Measurements from ENCODE around the gene CNOT9. TPM values are rescaled to one million over a fixed set of nuclear protein-coding genes. Genes with fewer than 3 reads are reported as not detected.

The CNOT9 gene
- total RNA-seq, 3 donors from 2014 or later, result 30.6 to 55.6 (median 44.9) TPM

GRCh38 chr2:218555527-218555926 lies 13.1 kb upstream of the CNOT9 start:
- DNase-seq (ENCODE audit: low spot score in 2 of 2), result no peak
- Histone ChIP-seq H3K4me1 (no peaks in the 10 kb centered on the region), H3K9me3 (no peaks in the 10 kb centered on the region), H3K4me3 (no peak overlapping the region), H3K27me3 (no peaks in the 10 kb centered on the region), H3K27ac (no peak overlapping the region), H3K36me3 (peaks cover 6% of the 10 kb centered on the region)
- TF ChIP-seq POLR2A (IDR thresholded peaks at IDR 0.05) (no peak), CTCF (IDR thresholded peaks at IDR 0.05) (no peak), POLR2AphosphoS5 (IDR thresholded peaks at IDR 0.05) (no peak)
- intact Hi-C loops (cut with DNase I; ENCODE audit: low total_unique reads), result no loop called here

DNA sequence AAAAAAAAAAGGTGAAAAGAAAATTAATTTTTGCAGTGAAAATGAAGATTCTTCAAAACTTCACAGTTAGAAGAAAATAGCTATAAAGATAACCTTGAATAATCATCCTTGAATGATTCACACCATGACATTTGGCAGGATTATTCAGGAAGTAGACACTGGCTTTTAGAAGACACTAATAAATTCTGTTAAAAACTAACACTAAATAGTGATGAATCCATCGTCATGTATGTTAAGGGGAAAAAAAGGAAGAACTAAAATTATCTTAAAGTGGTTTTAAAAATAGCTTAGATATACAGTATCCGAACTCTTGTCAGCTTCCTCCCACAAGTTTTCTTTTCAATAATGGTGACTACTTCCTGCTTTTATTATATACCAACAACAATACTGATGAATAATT lies 10.7 kb upstream of the CNOT9 start:
- Histone ChIP-seq H3K4me3 (no peak overlapping the region), H3K9me3 (no peaks in the 10 kb centered on the region), H3K4me1 (no peaks in the 10 kb centered on the region), H3K27ac (no peak overlapping the region), H3K27me3 (no peaks in the 10 kb centered on the region), H3K36me3 (peaks cover 6% of the 10 kb centered on the region)
- TF ChIP-seq POLR2A (IDR thresholded peaks at IDR 0.05), result no peak
- no peak for TF ChIP-seq CTCF (IDR thresholded peaks at IDR 0.05)
- TF ChIP-seq POLR2AphosphoS5 (IDR thresholded peaks at IDR 0.05), result no peak
- no peak for DNase-seq (ENCODE audit: low spot score in 2 of 2)
- intact Hi-C loops (cut with DNase I; ENCODE audit: low total_unique reads), result no loop called here

DNA sequence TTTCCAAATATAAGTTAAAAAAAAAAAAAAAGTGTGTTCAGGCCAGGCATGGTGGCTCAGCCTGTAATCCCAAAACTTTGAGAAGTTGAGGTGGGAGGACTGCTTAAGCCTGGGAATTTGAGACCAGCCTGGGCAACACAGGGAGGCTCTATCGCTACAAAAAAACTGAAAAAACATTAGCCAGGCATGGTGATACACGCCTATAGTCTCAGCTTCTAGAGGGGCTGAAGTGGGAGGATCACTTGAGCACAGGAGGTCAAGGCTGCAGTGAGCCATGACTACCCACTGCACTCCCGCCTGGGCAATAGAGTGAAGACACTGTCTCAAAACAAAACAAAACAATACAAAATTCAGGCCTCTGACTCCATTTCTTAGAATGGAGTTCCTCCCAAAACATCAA lies 9.7 kb upstream of the CNOT9 start:
- intact Hi-C loops (cut with DNase I; ENCODE audit: low total_unique reads), result no loop called here
- DNase-seq (ENCODE audit: low spot score in 2 of 2), result no peak
- no peak overlapping the region for H3K4me3 ChIP-seq
- TF ChIP-seq POLR2A (IDR thresholded peaks at IDR 0.05), result no peak
- TF ChIP-seq CTCF (IDR thresholded peaks at IDR 0.05), result no peak
- TF ChIP-seq POLR2AphosphoS5 (IDR thresholded peaks at IDR 0.05), result no peak
- H3K9me3 ChIP-seq, result no peaks in the 10 kb centered on the region
- H3K27ac ChIP-seq, result no peak overlapping the region
- peaks cover 6% of the 10 kb centered on the region for H3K36me3 ChIP-seq
- H3K27me3 ChIP-seq, result no peaks in the 10 kb centered on the region
- H3K4me1 ChIP-seq, result no peaks in the 10 kb centered on the region

- intact Hi-C loops (cut with DNase I; ENCODE audit: low total_unique reads), result no loop called here
- H3K4me1 ChIP-seq, result peaks cover 0 to 8% of the 10 kb centered on the region in 2 donors
These were observed 4.6 kb upstream of the CNOT9 start for GRCh38 chr2:218564056-218564455.

DNA sequence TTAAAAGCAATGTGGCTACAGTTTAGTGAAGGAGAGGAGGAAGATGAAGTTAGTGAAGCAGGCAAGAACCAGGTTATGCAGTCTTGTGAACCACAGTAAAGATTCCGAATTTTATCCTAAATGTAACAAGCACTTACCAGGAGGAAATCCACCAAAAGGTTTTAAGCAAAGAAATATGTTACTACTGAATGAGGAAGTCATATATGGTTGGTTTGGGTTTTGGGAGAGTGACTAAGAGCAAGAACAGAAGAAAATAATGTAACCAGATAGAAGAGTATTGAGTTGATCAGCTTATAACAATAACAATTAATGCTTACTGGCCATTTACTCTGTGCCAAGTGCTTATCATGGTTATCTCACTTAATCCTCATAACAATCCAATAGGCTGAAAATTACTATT lies 2.3 kb upstream of the CNOT9 start:
- Histone ChIP-seq H3K4me1 (peaks cover 0 to 19% of the 10 kb centered on the region in 2 donors), H3K27me3 (no peaks in the 10 kb centered on the region), H3K9me3 (no peaks in the 10 kb centered on the region), H3K4me3 (no peak overlapping the region), H3K27ac (peak overlapping the region in 1 of 2 donors; percentile 97), H3K36me3 (no peaks in the 10 kb centered on the region)
- TF ChIP-seq CTCF (IDR thresholded peaks at IDR 0.05) (no peak), POLR2A (IDR thresholded peaks at IDR 0.05) (no peak), POLR2AphosphoS5 (IDR thresholded peaks at IDR 0.05) (no peak)
- intact Hi-C loops (cut with DNase I; ENCODE audit: low total_unique reads), result no loop called here
- no peak for DNase-seq (ENCODE audit: low spot score in 2 of 2)

More at GRCh38 chr2:218564056-218564455, 4.6 kb upstream of the CNOT9 start:
- Histone ChIP-seq H3K4me3 (no peak overlapping the region), H3K36me3 (no peaks in the 10 kb centered on the region), H3K27ac (peak overlapping the region in 1 of 2 donors; percentile 62), H3K9me3 (no peaks in the 10 kb centered on the region), H3K27me3 (no peaks in the 10 kb centered on the region)
- TF ChIP-seq CTCF (IDR thresholded peaks at IDR 0.05) (no peak), POLR2A (IDR thresholded peaks at IDR 0.05) (no peak), POLR2AphosphoS5 (IDR thresholded peaks at IDR 0.05) (no peak)
- no peak for DNase-seq (ENCODE audit: low spot score in 2 of 2)

Data from breast epithelium (tissue), 4 donors.